IPS-15b (cell line): ENCODE measurements around the gene ABCC4.

Experiments used
- H3K27me3 ChIP-seq: one replicate; pipeline ENCODE4 v1.6.1; 2013; ENCODE audit warnings: low read length; ENCODE audit not compliant: control insufficient read depth, insufficient read depth
- H3K36me3 ChIP-seq: one replicate; pipeline ENCODE4 v1.6.1; 2013; ENCODE audit warnings: low read length; ENCODE audit not compliant: control insufficient read depth, insufficient read depth
- H3K4me1 ChIP-seq: one replicate; pipeline ENCODE4 v1.6.1; 2013; ENCODE audit warnings: mild to moderate bottlenecking, low read length; ENCODE audit not compliant: control insufficient read depth, insufficient read depth
- H3K4me3 ChIP-seq: one replicate; pipeline ENCODE4 v1.5.1; 2013; ENCODE audit warnings: low read depth, low read length
- H3K9ac ChIP-seq: one replicate; pipeline ENCODE4 v1.6.1; 2013; ENCODE audit warnings: low read depth, mild to moderate bottlenecking, low read length
- H3K9me3 ChIP-seq: one replicate; pipeline ENCODE4 v1.6.1; 2013; ENCODE audit warnings: mild to moderate bottlenecking, low read length; ENCODE audit not compliant: control insufficient read depth, insufficient read depth

Gene ABCC4

GRCh38 chr13:95253033-95253432, 48.2 kb downstream of the ABCC4 start:
- H3K9me3 ChIP-seq = no peaks in the 10 kb centered on the region
- no peak overlapping the region for H3K9ac ChIP-seq
- no peak overlapping the region for H3K4me3 ChIP-seq
- no peaks in the 10 kb centered on the region for H3K4me1 ChIP-seq
- no peaks in the 10 kb centered on the region for H3K36me3 ChIP-seq
- no peaks in the 10 kb centered on the region for H3K27me3 ChIP-seq

DNA sequence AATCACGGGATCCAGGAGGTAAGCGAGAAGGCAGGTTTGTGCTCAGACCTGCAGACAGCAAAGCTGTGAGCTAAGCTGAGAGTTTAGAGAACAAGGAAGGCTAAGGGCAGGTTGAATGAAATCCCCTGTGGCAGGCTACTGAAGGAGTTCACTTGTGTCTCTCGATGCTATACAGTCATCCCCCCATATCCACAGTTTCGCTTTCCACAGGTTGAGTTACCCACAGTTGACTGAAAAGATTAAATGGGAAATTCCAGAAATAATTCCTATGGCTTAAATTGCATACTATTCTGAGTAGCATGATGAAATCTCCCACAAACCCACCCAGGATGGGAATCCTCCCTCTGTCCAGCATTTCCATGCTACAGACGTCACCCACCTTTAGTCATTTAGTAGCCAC, 49.6 kb downstream of the ABCC4 start:
- no peak overlapping the region for H3K9ac ChIP-seq

DNA sequence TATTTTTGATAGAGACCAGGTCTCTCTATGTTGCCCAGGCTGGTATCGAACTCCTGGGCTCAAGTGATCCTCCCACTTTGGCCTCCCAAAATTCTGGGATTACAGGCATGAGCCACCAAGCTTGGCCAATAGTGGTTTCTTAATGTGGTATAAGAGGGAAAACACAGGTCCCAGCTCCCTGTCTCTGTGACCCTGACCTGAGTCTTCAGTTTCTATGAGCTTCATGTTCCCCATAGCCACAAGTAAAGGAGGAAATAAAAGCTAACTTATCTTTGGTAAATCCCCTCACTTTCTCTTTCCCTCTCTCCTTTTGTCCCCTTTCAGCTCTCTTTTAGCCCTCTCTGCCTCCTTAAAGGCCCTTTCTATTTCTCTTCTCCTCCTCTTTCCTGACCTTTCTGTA, 50.3 kb downstream of the ABCC4 start:
- H3K4me1 ChIP-seq = no peaks in the 10 kb centered on the region
- no peaks in the 10 kb centered on the region for H3K36me3 ChIP-seq
- H3K9ac ChIP-seq = no peak overlapping the region
- H3K9me3 ChIP-seq = no peaks in the 10 kb centered on the region
- H3K4me3 ChIP-seq = no peak overlapping the region
- H3K27me3 ChIP-seq = no peaks in the 10 kb centered on the region

More for the DNA sequence above, 49.6 kb downstream of the ABCC4 start:
- Histone ChIP-seq H3K27me3 (no peaks in the 10 kb centered on the region), H3K4me3 (no peak overlapping the region), H3K36me3 (no peaks in the 10 kb centered on the region), H3K4me1 (no peaks in the 10 kb centered on the region), H3K9me3 (no peaks in the 10 kb centered on the region)

GRCh38 chr13:95248953-95249352, 52.3 kb downstream of the ABCC4 start:
- Histone ChIP-seq H3K9ac (no peak overlapping the region), H3K36me3 (no peaks in the 10 kb centered on the region), H3K9me3 (no peaks in the 10 kb centered on the region)

GRCh38 chr13:95247852-95248251, 53.4 kb downstream of the ABCC4 start:
- no peaks in the 10 kb centered on the region for H3K27me3 ChIP-seq
- H3K36me3 ChIP-seq = no peaks in the 10 kb centered on the region
- no peaks in the 10 kb centered on the region for H3K4me1 ChIP-seq
- H3K9ac ChIP-seq = no peak overlapping the region
- no peak overlapping the region for H3K4me3 ChIP-seq
- no peaks in the 10 kb centered on the region for H3K9me3 ChIP-seq

More at GRCh38 chr13:95248953-95249352, 52.3 kb downstream of the ABCC4 start:
- H3K4me1 ChIP-seq = no peaks in the 10 kb centered on the region
- no peaks in the 10 kb centered on the region for H3K27me3 ChIP-seq
- no peak overlapping the region for H3K4me3 ChIP-seq

DNA sequence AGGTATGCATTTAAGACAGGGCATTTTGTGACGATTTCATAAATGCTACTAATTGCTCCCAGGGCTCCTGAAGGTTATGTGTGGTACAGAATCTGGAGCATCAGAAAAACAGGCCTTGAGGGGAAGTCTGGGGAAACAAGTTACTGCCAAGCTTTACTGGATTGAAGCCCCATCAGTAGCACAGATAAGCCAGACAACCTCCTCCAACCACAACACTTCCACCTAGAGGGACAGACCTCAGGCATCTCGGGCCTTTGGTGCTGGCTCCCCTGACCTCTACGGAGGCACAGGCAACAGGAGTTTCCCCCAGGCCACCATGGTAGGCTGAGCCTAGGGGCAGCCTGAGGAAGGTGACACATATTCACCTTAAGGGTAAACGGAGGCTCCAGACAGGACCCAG, 54.1 kb downstream of the ABCC4 start:
- H3K9ac ChIP-seq = no peak overlapping the region
- H3K4me1 ChIP-seq = no peaks in the 10 kb centered on the region
- H3K4me3 ChIP-seq = no peak overlapping the region
- no peaks in the 10 kb centered on the region for H3K9me3 ChIP-seq
- H3K36me3 ChIP-seq = no peaks in the 10 kb centered on the region
- no peaks in the 10 kb centered on the region for H3K27me3 ChIP-seq

DNA sequence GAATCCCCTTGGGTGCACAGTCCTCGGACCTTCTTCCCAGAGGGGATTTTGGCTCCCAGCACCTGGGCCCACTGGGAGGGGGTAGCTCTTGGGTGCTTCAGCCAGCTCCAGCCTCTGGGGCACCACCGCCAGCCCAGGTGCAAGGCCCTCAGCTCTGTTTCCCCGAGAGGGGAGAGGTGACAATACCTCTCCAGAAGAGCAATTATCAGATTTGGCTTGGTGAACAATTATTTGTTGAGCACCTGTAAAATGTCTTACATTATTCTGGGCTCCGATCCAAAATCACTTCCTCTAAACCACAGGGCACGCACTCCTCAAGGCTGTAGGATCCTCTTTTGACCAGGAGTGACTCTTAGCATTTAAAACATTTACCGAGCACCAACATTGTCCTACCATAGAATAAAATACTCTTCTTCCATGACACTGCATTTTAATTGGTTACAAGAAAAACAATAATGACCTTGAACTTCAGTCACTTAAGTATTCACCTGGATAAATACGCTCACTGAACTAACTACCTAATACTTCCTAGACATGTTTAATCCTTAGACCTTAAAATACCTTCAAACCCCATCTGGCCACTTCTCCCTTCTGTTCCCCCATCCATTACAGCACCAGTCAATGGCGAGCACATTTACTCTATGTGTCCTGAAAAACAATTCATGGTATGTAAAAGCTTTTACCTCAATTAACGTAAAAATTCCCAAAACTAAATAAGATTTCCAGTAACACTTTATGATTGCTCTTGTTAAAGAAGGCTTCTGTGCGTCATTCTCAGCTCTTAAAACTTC, 54.8 kb downstream of the ABCC4 start:
- Histone ChIP-seq H3K27me3 (no peaks in the 10 kb centered on the region), H3K4me3 (no peak overlapping the region), H3K9ac (no peak overlapping the region), H3K4me1 (no peaks in the 10 kb centered on the region), H3K36me3 (no peaks in the 10 kb centered on the region), H3K9me3 (no peaks in the 10 kb centered on the region)

- Histone ChIP-seq H3K27me3 (no peaks in the 10 kb centered on the region), H3K9me3 (no peaks in the 10 kb centered on the region), H3K9ac (no peak overlapping the region), H3K4me1 (no peaks in the 10 kb centered on the region), H3K4me3 (no peak overlapping the region), H3K36me3 (no peaks in the 10 kb centered on the region)
Measured at GRCh38 chr13:95245071-95245470, 56.2 kb downstream of the ABCC4 start.

GRCh38 chr13:95243207-95243606, 58.0 kb downstream of the ABCC4 start:
- H3K9me3 ChIP-seq = no peaks in the 10 kb centered on the region
- H3K36me3 ChIP-seq = no peaks in the 10 kb centered on the region
- H3K4me3 ChIP-seq = no peak overlapping the region
- no peaks in the 10 kb centered on the region for H3K27me3 ChIP-seq
- H3K4me1 ChIP-seq = no peaks in the 10 kb centered on the region
- no peak overlapping the region for H3K9ac ChIP-seq

DNA sequence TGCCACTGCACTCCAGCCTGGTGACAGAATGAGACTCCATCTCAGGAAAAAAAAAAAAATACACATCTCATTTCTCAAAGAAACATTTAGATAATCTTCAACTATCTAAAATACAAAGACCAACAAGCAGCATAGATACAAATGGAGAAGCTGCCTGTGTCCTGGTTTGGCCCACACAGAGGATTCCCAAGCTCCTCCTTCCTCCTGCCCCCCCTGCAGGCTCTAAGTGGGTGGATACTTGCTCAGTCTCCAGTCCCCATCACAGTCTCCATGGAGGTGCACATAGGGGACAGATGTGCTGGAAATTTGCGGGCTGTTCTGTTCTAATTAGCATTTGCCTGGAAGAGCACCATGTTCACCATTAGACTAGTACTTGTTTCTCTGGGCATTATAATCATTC, 59.9 kb downstream of the ABCC4 start:
- no peak overlapping the region for H3K9ac ChIP-seq
- H3K36me3 ChIP-seq = no peaks in the 10 kb centered on the region
- H3K4me3 ChIP-seq = no peak overlapping the region
- no peaks in the 10 kb centered on the region for H3K9me3 ChIP-seq
- H3K4me1 ChIP-seq = no peaks in the 10 kb centered on the region
- H3K27me3 ChIP-seq = no peaks in the 10 kb centered on the region

- H3K36me3 ChIP-seq = no peaks in the 10 kb centered on the region
- no peak overlapping the region for H3K9ac ChIP-seq
- H3K27me3 ChIP-seq = no peaks in the 10 kb centered on the region
- no peak overlapping the region for H3K4me3 ChIP-seq
- no peaks in the 10 kb centered on the region for H3K4me1 ChIP-seq
- no peaks in the 10 kb centered on the region for H3K9me3 ChIP-seq
Measured at GRCh38 chr13:95239283-95239682, 62.0 kb downstream of the ABCC4 start.

GRCh38 chr13:95237310-95237870, 63.9 kb downstream of the ABCC4 start:
- Histone ChIP-seq H3K9ac (no peak overlapping the region), H3K27me3 (no peaks in the 10 kb centered on the region), H3K4me1 (no peaks in the 10 kb centered on the region), H3K36me3 (no peaks in the 10 kb centered on the region), H3K9me3 (no peaks in the 10 kb centered on the region), H3K4me3 (no peak overlapping the region)
